Measurements from ENCODE around the gene BTD.

BTD gene

GRCh38 chr3:15637131-15637951 is 35.8 kb downstream of the BTD start:
- peak in 1 of 5 experiments; percentile 30 for DNase-seq

- DNase-seq = no peak
Observed at GRCh38 chr3:15638193-15638890, 36.8 kb downstream of the BTD start.

- DNase-seq = no peak
Observed at GRCh38 chr3:15638891-15639262, 37.3 kb downstream of the BTD start.

- no peak for DNase-seq
Observed at GRCh38 chr3:15645246-15645645, 43.7 kb downstream of the BTD start.

- peak in 1 of 5 experiments; percentile 76 for DNase-seq
Observed at GRCh38 chr3:15645740-15646501, 44.4 kb downstream of the BTD start.

GRCh38 chr3:15646851-15647511 is 45.4 kb downstream of the BTD start:
- DNase-seq = peak in 1 of 5 experiments; percentile 30

- DNase-seq = peak in 3 of 5 experiments; percentile 27 to 96 (median 65)
Observed at GRCh38 chr3:15647611-15648167, 46.1 kb downstream of the BTD start.

- no peak for DNase-seq
Observed at GRCh38 chr3:15649341-15649740, 47.8 kb downstream of the BTD start.

- DNase-seq = no peak
Observed at GRCh38 chr3:15649858-15650257, 48.3 kb downstream of the BTD start.

- DNase-seq = no peak
Observed at GRCh38 chr3:15651396-15651795, 49.9 kb downstream of the BTD start.

GRCh38 chr3:15653321-15653720 is 51.8 kb downstream of the BTD start:
- DNase-seq = no peak

- DNase-seq = no peak
Observed at GRCh38 chr3:15654127-15654526, 52.6 kb downstream of the BTD start.

- no peak for DNase-seq
Observed at GRCh38 chr3:15654891-15655290, 53.3 kb downstream of the BTD start.

- no peak for DNase-seq
Observed at GRCh38 chr3:15656342-15656741, 54.8 kb downstream of the BTD start.

GRCh38 chr3:15657016-15657415 is 55.5 kb downstream of the BTD start:
- no peak for DNase-seq

GRCh38 chr3:15659254-15659975 is 57.9 kb downstream of the BTD start:
- DNase-seq = no peak

- DNase-seq = no peak
Observed at GRCh38 chr3:15660055-15660935, 58.8 kb downstream of the BTD start.

- no peak for DNase-seq
Observed at GRCh38 chr3:15664144-15664543, 62.6 kb downstream of the BTD start.

- DNase-seq = no peak
Observed at GRCh38 chr3:15665510-15666150, 64.1 kb downstream of the BTD start.

GRCh38 chr3:15666277-15666676 is 64.7 kb downstream of the BTD start:
- no peak for DNase-seq

All from T-helper 2 cell (primary cell).